Common myeloid progenitor, CD34-positive (primary cell): ENCODE data around the gene NPBWR2.

Source experiments
- CTCF ChIA-PET: fragments of 350-600 bp; sonication (Branson Sonifier 250); formaldehyde crosslinking; loops from one replicate; lab custom pipeline; 2021; ENCODE audit warnings: antibody characterized with exemption; lab: Charles Lee
- POLR2A ChIA-PET: fragments of 350-600 bp; sonication (Branson Sonifier 250); formaldehyde crosslinking; loops from one replicate; lab custom pipeline; 2021; ENCODE audit warnings: antibody characterized with exemption; lab: Charles Lee
- DNase-seq, 3 donors: peaks; one replicate each; pipeline versions ENCODE4 v3.0.0 to v3.0.0-alpha.2; 2013
- H3K27ac ChIP-seq, 2 experiments: 1 replicate in 1 of 2; 2 replicates in 1 of 2; pipeline ENCODE4 v1.7.0; 2013; ENCODE audit warnings: inconsistent platforms in 2 of 2, low read length in 2 of 2, mild to moderate bottlenecking in 2 of 2, low read depth in 1 of 2, moderate library complexity in 1 of 2; ENCODE audit not compliant: severe bottlenecking in 2 of 2, insufficient read depth in 1 of 2, poor library complexity in 1 of 2
- H3K27me3 ChIP-seq, 5 experiments: replicated peaks in 2 of 5; 1 replicate in 3 of 5; 2 replicates in 2 of 5; pipeline versions ENCODE4 v1.6.1 to v1.7.0; 2013; ENCODE audit warnings: low read length in 4 of 5, mild to moderate bottlenecking in 2 of 5, moderate library complexity in 2 of 5, inconsistent platforms in 1 of 5; ENCODE audit not compliant: insufficient read depth in 5 of 5, control insufficient read depth in 4 of 5
- H3K36me3 ChIP-seq, 4 experiments: 1 replicate in 2 of 4; 2 replicates in 2 of 4; pipeline versions ENCODE4 v1.6.1 to v1.7.0; 2013; ENCODE audit warnings: low read length in 3 of 4, control low read depth in 1 of 4, mild to moderate bottlenecking in 1 of 4; ENCODE audit not compliant: control insufficient read depth in 4 of 4, insufficient read depth in 4 of 4
- H3K4me1 ChIP-seq, 4 experiments: 1 replicate in 3 of 4; 2 replicates in 1 of 4; pipeline versions ENCODE4 v1.6.1 to v1.7.1; 2013; ENCODE audit warnings: low read length in 3 of 4, mild to moderate bottlenecking in 3 of 4, control low read depth in 1 of 4, inconsistent platforms in 1 of 4, moderate library complexity in 1 of 4; ENCODE audit not compliant: control insufficient read depth in 4 of 4, insufficient read depth in 4 of 4; ENCODE audit errors: control extremely low read depth in 1 of 4
- H3K4me3 ChIP-seq, 7 experiments: 1 replicate in 4 of 7; 2 replicates in 3 of 7; pipeline versions ENCODE4 v1.5.1 to v1.7.0; 2013; ENCODE audit warnings: mild to moderate bottlenecking in 7 of 7, low read length in 6 of 7, moderate library complexity in 6 of 7, inconsistent platforms in 2 of 7, low read depth in 2 of 7, control low read depth in 1 of 7; ENCODE audit not compliant: insufficient read depth in 4 of 7, control insufficient read depth in 1 of 7; ENCODE audit errors: extremely low read depth in 1 of 7
- H3K9me3 ChIP-seq, 5 experiments: 1 replicate in 4 of 5; 2 replicates in 1 of 5; pipeline versions ENCODE4 v1.6.1 to v1.7.1; 2013; ENCODE audit warnings: low read length in 4 of 5, mild to moderate bottlenecking in 2 of 5, inconsistent platforms in 1 of 5, low read depth in 1 of 5, moderate library complexity in 1 of 5; ENCODE audit not compliant: control insufficient read depth in 4 of 5, insufficient read depth in 2 of 5; ENCODE audit errors: control extremely low read depth in 1 of 5
- WGBS: methylation state at CpG from one replicate; pipeline ENCODE4 v1.1.5; 2013; ENCODE audit not compliant: insufficient coverage; 5-methylcytosine and 5-hydroxymethylcytosine counted together

NPBWR2 gene

DNA sequence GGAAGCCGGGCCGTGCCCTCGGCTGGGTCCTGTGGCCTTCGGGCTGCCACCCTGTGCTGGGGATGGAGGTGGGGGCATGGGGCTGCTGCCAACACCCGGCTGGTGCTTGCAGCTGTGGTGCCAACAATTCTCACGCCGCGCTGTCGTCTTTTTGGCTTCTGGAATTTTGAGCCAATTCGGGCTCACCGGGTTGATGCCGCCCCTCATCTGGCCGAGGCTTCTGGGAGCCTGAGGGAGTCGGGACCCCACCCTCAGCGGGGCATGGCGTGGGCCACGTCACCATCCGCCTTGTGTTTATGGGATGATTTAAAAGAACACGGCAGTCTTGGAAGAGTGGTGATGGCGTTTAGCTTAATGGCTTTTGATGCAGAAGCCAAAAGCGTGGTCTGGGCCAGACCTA is 8.7 kb upstream of the NPBWR2 start:
- 94% methylated on average over 18 of the region's 21 CpGs for WGBS
- H3K27me3 ChIP-seq = no peaks in the 10 kb centered on the region

DNA sequence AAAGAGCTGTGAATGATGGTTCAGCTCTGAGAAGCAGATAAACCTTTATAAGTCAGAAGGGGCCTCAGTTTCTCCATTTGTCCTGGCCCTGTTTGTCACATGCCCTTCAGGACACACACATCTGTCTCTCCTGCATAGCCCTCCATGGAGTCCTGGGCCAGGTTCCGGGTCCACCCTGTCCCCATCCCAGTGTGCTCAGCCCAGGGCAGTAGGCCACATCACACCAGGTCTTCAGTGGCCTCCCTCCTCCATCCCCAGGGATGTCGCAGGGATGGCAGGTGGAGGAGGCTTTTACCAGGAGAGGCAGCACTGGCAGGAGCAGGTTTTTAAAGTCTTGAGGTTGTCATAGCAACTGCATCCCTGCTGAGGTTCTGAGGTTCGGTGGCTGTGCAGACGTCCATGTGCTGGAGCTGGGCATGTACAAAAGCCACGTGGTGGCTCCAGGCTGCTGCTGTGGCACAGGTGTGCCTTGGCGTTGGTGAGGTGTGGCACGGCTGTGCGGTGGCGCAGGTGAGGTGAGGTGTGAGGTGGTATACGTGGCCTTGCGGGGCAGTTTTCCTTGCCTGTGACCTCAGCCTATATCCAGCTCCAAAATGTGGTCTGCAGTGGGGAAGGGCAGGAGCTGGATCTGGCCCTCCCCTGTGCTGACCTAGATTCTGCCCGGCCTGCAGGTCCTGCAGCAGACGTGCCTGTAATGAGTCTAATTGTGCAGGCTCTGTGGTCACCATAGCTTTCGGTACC is 8.0 kb upstream of the NPBWR2 start:
- no peak for DNase-seq
- Histone ChIP-seq H3K4me3 (no peak overlapping the region), H3K27me3 (no peaks in the 10 kb centered on the region), H3K9me3 (no peaks in the 10 kb centered on the region), H3K36me3 (no peaks in the 10 kb centered on the region), H3K4me1 (peaks cover 0 to 44% (median 29%) of the 10 kb centered on the region in 4 experiments), H3K27ac (no peak overlapping the region)
- 98% methylated on average over 13 of the region's 14 CpGs for WGBS
- CTCF ChIA-PET = interaction anchor here (0.9 to 9.6 kb wide), 8 partner anchors 8 to 79 kb away, joined by 3 to 178 read pairs (median 4); partner anchors contain the start of genes C20orf204, LKAAEAR1, NPBWR2 and OPRL1
- POLR2A ChIA-PET = interaction anchor here (1.0 kb wide), 1 partner anchor 29 kb away, joined by 3 read pairs; no protein-coding TSS in a partner anchor

More for the DNA sequence above, 8.7 kb upstream of the NPBWR2 start:
- no peak overlapping the region for H3K27ac ChIP-seq
- H3K9me3 ChIP-seq = no peaks in the 10 kb centered on the region
- no peak overlapping the region for H3K4me3 ChIP-seq
- ChIA-PET CTCF (interaction anchor here (1.0 to 9.6 kb wide), 5 partner anchors 9 to 78 kb away, joined by 3 to 178 read pairs (median 3); partner anchors contain the start of genes LKAAEAR1, NPBWR2, OPRL1 and RGS19), POLR2A (interaction anchor here (1.0 kb wide), 1 partner anchor 29 kb away, joined by 3 read pairs; no protein-coding TSS in a partner anchor)
- H3K4me1 ChIP-seq = peaks cover 0 to 45% (median 33%) of the 10 kb centered on the region in 4 experiments
- DNase-seq = no peak
- H3K36me3 ChIP-seq = no peaks in the 10 kb centered on the region

DNA sequence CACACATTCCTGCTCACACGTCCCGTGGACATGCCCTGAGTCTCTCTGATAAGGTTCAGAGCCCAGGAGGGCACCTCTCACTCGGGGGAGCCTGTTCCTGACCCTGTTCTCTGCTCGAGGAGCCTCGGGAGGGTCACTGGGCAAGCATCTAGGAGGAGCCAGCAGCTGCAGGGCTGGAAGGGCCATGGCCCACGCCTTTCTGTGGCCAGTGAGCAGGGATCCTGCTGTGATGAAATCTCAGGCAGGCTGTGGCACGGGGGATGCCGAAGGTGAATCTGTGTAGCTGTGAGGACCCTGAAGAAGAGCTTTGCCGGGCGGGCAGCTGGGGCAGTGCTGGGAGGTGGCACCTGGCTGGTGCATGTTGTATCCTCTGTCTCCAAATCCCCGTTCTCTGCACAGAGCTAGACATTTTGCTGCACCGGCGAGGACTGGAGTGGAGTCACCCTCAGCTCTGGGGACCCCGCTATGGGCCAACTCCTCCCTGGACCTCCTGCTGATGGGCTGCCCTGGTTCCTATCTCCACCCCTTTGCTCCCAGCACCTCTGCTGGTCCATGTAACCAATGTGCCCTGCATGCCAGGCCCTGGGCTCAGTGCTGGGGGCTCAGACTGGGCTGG is 7.1 kb upstream of the NPBWR2 start:
- ChIA-PET CTCF (interaction anchor here (0.9 to 9.6 kb wide), 5 partner anchors 12 to 78 kb away, joined by 3 to 178 read pairs (median 4); partner anchors contain the start of genes C20orf204, LKAAEAR1, OPRL1 and RGS19), POLR2A (no interaction called here)
- no peak overlapping the region for H3K4me3 ChIP-seq
- no peaks in the 10 kb centered on the region for H3K9me3 ChIP-seq
- peaks cover 0 to 44% (median 22%) of the 10 kb centered on the region in 4 experiments for H3K4me1 ChIP-seq
- H3K27ac ChIP-seq = no peak overlapping the region
- 98% methylated on average over 14 of the region's 14 CpGs for WGBS
- no peak for DNase-seq
- no peaks in the 10 kb centered on the region for H3K36me3 ChIP-seq
- H3K27me3 ChIP-seq = no peaks in the 10 kb centered on the region

DNA sequence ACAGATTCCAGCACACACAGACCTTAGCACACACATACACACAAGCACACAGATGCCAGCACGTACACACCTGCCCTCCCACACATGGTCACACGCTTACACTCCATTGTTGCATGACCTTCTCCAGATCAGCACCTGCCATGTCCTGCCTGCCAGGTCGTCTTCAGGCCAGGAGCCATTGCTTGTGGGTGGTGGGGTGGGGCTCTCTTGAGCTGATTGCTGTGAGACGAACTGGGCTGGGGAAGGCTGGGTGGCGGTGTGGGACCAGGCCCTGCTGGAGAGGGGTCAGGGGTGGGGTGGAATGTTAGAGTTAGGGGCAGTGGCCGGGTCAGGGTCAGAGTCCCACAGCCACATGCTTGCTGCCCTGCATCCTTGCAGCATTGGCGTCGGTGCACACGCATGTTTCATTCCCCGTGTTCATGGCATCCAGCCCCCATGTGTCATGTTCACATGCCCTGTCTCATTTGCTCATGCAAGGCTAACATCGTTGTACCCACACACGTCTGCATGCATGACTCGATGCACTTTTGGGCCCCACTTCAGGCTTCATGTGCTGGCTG is 6.5 kb upstream of the NPBWR2 start:
- no peak for DNase-seq
- H3K4me3 ChIP-seq = no peak overlapping the region
- no peak overlapping the region for H3K27ac ChIP-seq
- H3K36me3 ChIP-seq = no peaks in the 10 kb centered on the region
- peaks cover 0 to 45% (median 19%) of the 10 kb centered on the region in 4 experiments for H3K4me1 ChIP-seq
- POLR2A ChIA-PET = no interaction called here
- no peaks in the 10 kb centered on the region for H3K27me3 ChIP-seq
- CTCF ChIA-PET = interaction anchor here (1.0 to 9.6 kb wide), 3 partner anchors 12 to 60 kb away, joined by 4 to 178 read pairs (median 5); partner anchors contain the start of genes LKAAEAR1, OPRL1 and RGS19
- WGBS = 98% methylated on average over 11 of the region's 13 CpGs
- H3K9me3 ChIP-seq = no peaks in the 10 kb centered on the region

DNA sequence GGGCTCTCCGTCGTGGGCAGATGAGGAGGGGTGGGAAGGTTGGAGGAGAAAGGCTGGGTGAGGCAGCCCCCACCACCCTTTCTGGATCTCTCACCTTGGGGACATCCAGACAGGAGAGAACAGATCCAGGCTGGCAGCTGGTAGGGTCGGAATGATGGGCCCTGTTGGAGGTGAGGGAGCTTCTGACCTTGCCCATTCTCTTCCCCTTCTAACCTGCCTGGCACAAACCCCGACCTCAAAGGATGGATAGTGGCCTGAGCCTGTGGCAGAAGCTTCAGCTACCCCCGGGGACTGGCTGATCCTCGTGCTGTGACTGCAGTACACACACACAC is 6.0 kb upstream of the NPBWR2 start:
- H3K36me3 ChIP-seq = no peaks in the 10 kb centered on the region
- POLR2A ChIA-PET = no interaction called here
- no peak overlapping the region for H3K4me3 ChIP-seq
- peaks cover 0 to 50% (median 22%) of the 10 kb centered on the region in 4 experiments for H3K4me1 ChIP-seq
- 89% methylated on average over 3 of the region's 6 CpGs for WGBS
- no peaks in the 10 kb centered on the region for H3K27me3 ChIP-seq
- CTCF ChIA-PET = interaction anchor here (9.6 kb wide), 1 partner anchor 36 kb away, joined by 178 read pairs; the partner anchor contains the start of genes LKAAEAR1, OPRL1 and RGS19
- no peaks in the 10 kb centered on the region for H3K9me3 ChIP-seq
- no peak overlapping the region for H3K27ac ChIP-seq
- DNase-seq = no peak

DNA sequence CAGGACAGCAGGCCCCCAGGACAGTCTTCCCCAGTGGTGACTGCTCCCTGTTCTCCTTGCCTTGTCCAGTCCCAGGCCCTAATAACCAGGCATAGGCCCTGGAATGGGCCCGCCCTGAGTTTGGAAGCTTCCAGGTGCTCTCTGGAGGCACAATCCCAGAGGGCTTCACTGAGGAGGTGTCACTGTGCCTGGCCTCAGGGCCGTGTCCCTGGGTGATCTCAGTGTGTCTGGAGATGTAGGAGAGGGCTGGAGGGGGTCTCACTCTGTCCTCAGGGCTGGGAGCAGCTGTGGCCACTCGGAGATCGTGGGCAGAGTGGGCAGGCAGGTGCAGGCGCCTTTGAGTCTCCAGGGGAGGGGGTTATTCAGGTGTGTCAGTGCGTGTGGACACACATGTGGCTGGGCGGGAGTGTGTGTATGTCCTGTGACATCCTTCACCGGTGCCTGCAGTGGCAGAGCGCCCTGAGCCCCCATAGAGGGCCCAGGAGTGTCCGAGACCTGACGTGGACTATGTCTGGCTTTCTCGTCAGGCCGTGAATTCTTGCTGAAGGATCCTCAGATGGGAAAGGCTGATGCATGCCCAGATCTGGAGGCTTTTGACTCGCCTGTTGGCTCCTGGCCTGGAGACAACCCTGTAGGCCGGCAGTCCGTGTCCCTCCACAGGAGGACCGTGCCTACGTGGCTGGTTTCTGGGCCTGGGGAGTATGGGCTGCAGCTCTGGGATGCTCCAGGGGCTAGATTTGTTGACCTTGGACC is 5.5 kb upstream of the NPBWR2 start:
- Histone ChIP-seq H3K27ac (no peak overlapping the region), H3K9me3 (no peaks in the 10 kb centered on the region), H3K27me3 (no peaks in the 10 kb centered on the region), H3K4me3 (no peak overlapping the region), H3K4me1 (peaks cover 0 to 55% (median 28%) of the 10 kb centered on the region in 4 experiments), H3K36me3 (no peaks in the 10 kb centered on the region)
- no peak for DNase-seq
- POLR2A ChIA-PET = no interaction called here
- CTCF ChIA-PET = interaction anchor here (1.1 to 5.9 kb wide), 3 partner anchors 13 to 131 kb away, joined by 3 to 28 read pairs (median 14); partner anchors contain the start of gene LKAAEAR1
- 99% methylated on average over 12 of the region's 18 CpGs for WGBS
